HG03280 (cell line): ENCODE results near the gene ARHGAP11A.

Experiments
- ATAC-seq: cut with Tn5 transposase; IDR thresholded peaks from one replicate; pipeline ENCODE4 v1.9.1; 2021; ENCODE audit warnings: mild to moderate bottlenecking, moderate library complexity; ENCODE audit not compliant: unreplicated experiment

ARHGAP11A gene

GRCh38 chr15:32683906-32684584 is 68.7 kb downstream of the ARHGAP11A start:
- ATAC-seq: no peak

GRCh38 chr15:32685576-32685975 is 70.3 kb downstream of the ARHGAP11A start:
- no peak for ATAC-seq

GRCh38 chr15:32687556-32687955 is 72.3 kb downstream of the ARHGAP11A start:
- ATAC-seq: no peak

GRCh38 chr15:32688151-32688639 is 72.9 kb downstream of the ARHGAP11A start:
- ATAC-seq: no peak
